Measurements from ENCODE around the gene SMURF1. TPM values are rescaled to one million over a fixed set of nuclear protein-coding genes. Genes with fewer than 3 reads are reported as not detected.
"Not testable (repeated sequence)": the region's sequence is repeated elsewhere in the genome, so short reads cannot be mapped to it uniquely, and the experiment has no call there.

The SMURF1 gene
- 10 to 100 TPM; 28.2 to 28.4 TPM for total RNA-seq
- long read RNA-seq, full-length matches to known transcripts, result 2 of 17 reads
- long read RNA-seq, partial matches to known transcripts, result 8 of 17 reads
- long read RNA-seq, other reads (novel, unspliced or antisense), result 7 of 17 reads

- peak; percentile 66 for ATAC-seq
- intact Hi-C loops (cut with DNase I, micrococcal nuclease), result no loop called here
- peak; percentile 64 to 79 for DNase-seq
Measured at GRCh38 chr7:99143853-99144672, at the start of gene SMURF1. TSS of gene SMURF1 (minus strand) at chr7:99144108. CDS start at chr7:99143780, 328 bp downstream.

DNA sequence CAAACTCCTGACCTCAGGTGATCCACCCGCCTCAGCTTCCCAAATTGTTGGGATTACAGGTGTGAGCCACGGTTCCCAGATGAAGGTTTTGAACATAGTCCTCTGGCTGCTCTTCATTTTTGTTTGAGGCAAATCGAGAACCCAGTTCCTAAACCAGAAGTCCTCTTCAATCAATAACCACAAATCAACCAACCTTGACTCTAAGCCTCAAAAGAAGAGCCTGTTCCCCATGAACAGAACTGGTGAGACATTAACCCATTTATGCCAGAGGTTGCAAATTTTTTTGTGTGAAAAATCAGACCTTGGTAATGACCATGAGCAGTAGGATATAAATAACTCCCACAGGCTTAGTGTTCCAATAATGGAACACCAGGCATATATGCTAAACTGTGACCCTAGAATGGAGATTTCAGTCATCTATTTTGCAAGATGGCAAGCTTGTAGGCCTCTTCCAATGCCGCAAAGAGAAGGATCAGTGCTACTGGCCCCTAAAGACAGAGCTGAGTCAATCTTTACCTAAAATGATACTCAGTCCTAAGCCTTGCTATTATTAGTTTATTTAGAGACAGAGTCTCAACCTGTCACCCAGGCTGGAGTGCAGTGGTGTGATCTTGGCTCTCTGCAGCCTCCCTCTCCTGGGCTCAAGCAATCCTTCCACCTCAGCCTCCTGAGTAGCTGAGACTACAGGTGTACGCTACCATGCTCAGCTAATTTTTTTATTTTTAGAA, 48.1 kb upstream of the SMURF1 start:
- intact Hi-C loops (cut with DNase I, micrococcal nuclease), result no loop called here
- no peak for ATAC-seq
- DNase-seq, result no peak

GRCh38 chr7:99190359-99191009, 46.6 kb upstream of the SMURF1 start:
- intact Hi-C loops (cut with DNase I, micrococcal nuclease), result no loop called here
- no peak for ATAC-seq
- no peak for DNase-seq

- intact Hi-C loops (cut with DNase I, micrococcal nuclease), result loop anchor here in 1 of 2 donors (10.0 kb wide), 1 partner anchor 474 kb away; no protein-coding TSS in a partner anchor
- DNase-seq, result no peak
Measured at GRCh38 chr7:99189222-99189621, 45.3 kb upstream of the SMURF1 start.

DNA sequence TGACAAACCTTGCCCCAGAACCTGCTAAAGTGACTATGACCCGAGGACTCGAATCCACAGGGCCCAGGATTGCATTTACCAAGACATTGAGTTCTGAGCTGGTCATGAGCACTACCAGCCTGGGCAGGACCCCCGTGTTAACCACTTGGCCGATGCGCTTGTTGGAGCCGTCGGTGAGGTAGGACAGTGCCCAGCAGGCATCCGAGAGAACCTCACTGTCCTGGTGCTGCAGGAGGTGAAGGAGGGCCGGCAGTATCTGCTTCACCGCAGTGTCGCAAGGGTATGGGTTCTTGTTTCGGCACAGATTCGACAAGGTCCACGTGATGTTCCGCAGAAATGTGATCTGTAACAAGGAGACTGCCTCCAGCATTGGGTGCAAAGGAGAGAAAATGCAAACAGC, 44.3 kb upstream of the SMURF1 start:
- intact Hi-C loops (cut with DNase I, micrococcal nuclease), result loop anchor here in 1 of 2 donors (10.0 kb wide), 1 partner anchor 473 kb away; no protein-coding TSS in a partner anchor
- no peak for DNase-seq
- ATAC-seq, result no peak

More at GRCh38 chr7:99189222-99189621, 45.3 kb upstream of the SMURF1 start:
- no peak for ATAC-seq

- DNase-seq, result no peak
- intact Hi-C loops (cut with DNase I, micrococcal nuclease), result loop anchor here in 1 of 2 donors (10.0 kb wide), 1 partner anchor 470 kb away; no protein-coding TSS in a partner anchor
- no peak for ATAC-seq
Measured at GRCh38 chr7:99184532-99185218, 40.8 kb upstream of the SMURF1 start.

GRCh38 chr7:99180067-99180650, 36.3 kb upstream of the SMURF1 start:
- intact Hi-C loops (cut with DNase I, micrococcal nuclease), result loop anchor here in 1 of 2 donors (10.0 kb wide), 1 partner anchor 465 kb away; no protein-coding TSS in a partner anchor
- no peak for ATAC-seq
- DNase-seq, result no peak

- intact Hi-C loops (cut with DNase I, micrococcal nuclease), result no loop called here
- ATAC-seq, result no peak
- DNase-seq, result no peak
Measured at GRCh38 chr7:99177165-99177564, 33.3 kb upstream of the SMURF1 start.

DNA sequence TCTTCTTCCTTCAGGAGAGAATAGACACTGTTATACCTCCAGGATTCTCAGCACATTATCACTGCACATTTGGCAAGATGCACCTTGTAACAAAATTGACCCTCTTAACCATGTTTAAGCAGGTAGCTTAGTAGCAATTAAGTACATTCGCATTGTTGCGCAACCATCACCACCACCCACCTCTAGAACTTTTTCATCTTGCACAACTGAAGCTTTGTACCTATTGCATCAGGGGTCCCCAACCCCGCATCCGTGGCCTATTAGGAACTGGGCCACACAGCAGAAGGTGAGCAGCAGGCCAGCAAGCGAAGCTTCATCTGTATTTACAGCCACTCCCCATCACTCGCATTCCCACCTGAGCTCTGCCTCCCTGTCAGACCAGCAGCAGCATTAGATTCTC, 29.9 kb upstream of the SMURF1 start:
- ATAC-seq (no peak), DNase-seq (no peak)
- intact Hi-C loops (cut with DNase I, micrococcal nuclease), result no loop called here

DNA sequence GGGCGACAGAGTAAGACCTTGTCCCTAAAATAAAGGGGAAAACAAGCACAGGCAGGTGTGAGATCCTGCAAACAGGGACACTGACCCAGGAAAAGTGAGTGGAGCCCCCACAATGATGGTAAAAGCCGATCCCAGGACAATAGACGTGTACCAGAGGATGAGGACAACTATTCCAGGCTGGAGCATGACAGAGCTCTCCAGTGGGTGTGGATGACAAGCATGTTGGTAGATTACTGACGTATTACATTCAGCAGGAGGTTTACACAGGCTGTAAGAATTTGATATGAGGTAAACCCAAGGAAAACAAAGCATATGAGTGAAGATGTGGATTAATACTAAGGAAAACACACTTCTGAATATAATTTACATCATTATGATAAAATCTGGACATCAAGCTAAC, 27.8 kb upstream of the SMURF1 start:
- DNase-seq, result no peak
- intact Hi-C loops (cut with DNase I, micrococcal nuclease), result no loop called here
- ATAC-seq, result no peak

- no peak for DNase-seq
- intact Hi-C loops (cut with DNase I, micrococcal nuclease), result no loop called here
- ATAC-seq, result no peak
Measured at GRCh38 chr7:99170730-99171074, 26.8 kb upstream of the SMURF1 start.

GRCh38 chr7:99170065-99170729, 26.3 kb upstream of the SMURF1 start:
- DNase-seq (no peak), ATAC-seq (no peak)
- intact Hi-C loops (cut with DNase I, micrococcal nuclease), result no loop called here

DNA sequence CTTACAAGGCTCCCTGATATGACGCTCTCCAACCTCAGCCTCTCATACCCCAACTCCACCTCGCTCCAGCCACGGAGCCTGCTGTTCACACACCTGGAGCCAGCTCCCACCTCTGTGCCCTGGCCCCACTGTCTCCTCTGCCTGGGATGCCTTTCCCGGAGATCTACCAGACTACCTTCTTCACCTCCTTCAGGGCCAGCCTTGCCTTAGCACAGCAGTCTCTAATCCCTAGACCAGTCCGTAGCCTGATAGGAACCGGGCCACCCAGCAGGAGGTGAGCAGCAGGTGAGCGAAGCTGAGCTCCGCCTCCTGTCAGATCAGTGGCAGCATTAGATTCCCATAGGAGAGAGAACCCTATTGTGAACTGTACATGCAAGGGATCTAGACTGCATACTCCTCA, 23.2 kb upstream of the SMURF1 start:
- DNase-seq, result no peak
- intact Hi-C loops (cut with DNase I, micrococcal nuclease), result no loop called here
- no peak for ATAC-seq

DNA sequence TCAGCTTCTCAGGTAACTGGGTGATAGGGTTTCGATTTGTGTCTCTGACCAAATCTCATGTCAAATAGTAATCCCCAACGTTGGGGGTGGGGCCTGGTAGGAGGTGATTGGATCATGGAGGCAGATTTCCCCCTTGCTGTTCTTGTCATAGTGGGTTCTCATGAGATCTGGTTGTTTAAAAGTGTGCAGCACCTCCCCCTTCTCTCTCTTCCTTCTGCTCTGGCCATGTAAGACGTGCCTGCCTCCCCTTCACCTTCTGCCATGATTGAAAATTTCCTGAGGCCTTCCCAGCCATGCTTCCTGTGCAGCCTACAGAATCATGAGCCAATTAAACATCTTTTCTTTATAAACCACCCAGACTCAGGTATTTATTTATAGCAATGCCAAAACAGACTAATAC, 21.9 kb upstream of the SMURF1 start:
- intact Hi-C loops (cut with DNase I, micrococcal nuclease), result no loop called here
- no peak for ATAC-seq
- no peak for DNase-seq

DNA sequence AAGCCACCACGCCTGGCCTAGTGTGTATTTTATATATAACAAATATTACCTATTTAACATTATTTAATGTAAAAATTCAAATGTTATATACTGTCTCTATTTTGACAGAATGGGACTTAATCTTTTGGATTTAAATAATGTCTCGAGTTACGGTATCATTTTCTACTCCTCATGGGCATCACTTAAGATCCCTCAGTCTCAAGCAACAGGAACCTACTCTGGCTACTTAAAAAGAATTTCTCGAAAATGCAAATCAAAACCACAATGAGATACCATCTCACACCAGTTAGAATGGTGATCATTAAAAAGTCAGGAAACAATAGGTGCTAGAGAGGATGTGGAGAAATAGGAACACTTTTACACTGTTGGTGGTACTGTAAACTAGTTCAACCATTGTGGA, 19.8 kb upstream of the SMURF1 start:
- intact Hi-C loops (cut with DNase I, micrococcal nuclease); DNase-seq; ATAC-seq: not testable (repeated sequence)

DNA sequence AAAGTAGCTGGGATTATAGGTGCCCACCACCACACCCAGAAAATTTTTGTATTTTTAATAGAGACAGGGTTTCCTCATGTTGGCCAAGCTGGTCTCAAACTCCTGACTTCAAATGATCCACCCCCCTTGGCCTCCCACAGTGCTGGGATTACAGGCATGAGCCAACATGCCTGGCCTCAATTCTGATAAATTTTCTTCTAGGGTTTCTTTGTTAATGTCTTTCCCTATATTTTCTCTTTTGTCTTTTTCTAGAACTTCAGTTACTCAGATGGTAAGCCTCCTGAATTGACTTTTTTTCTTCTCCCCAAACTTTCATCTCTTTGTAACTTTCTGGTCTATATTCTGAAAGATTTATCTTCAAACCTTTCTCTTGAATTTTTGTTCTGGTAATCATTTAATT, 12.7 kb upstream of the SMURF1 start:
- intact Hi-C loops (cut with DNase I, micrococcal nuclease), result no loop called here
- DNase-seq, result no peak
- no peak for ATAC-seq

GRCh38 chr7:99155211-99155610, 11.3 kb upstream of the SMURF1 start:
- intact Hi-C loops (cut with DNase I, micrococcal nuclease), result no loop called here
- DNase-seq (no peak), ATAC-seq (peak; percentile 92)

- ATAC-seq, result no peak
- DNase-seq, result no peak
- intact Hi-C loops (cut with DNase I, micrococcal nuclease), result no loop called here
Measured at GRCh38 chr7:99146979-99147378, 3.1 kb upstream of the SMURF1 start.
